NCI-H82 treated with DMSO at 0.1 percent for 48 hours (cell line): ENCODE measurements around the gene RTL10.

Source experiments
- DNase-seq: peaks from one replicate; lab custom pipeline; 2025; ENCODE audit not compliant: unreplicated experiment; lab: John Stamatoyannopoulos, UW

The RTL10 gene

GRCh38 chr22:19876314-19876940 lies 21.8 kb upstream of the RTL10 start:
- DNase-seq: no peak

- DNase-seq: no peak
These were observed 21.0 kb upstream of the RTL10 start for GRCh38 chr22:19875531-19876313.

DNA sequence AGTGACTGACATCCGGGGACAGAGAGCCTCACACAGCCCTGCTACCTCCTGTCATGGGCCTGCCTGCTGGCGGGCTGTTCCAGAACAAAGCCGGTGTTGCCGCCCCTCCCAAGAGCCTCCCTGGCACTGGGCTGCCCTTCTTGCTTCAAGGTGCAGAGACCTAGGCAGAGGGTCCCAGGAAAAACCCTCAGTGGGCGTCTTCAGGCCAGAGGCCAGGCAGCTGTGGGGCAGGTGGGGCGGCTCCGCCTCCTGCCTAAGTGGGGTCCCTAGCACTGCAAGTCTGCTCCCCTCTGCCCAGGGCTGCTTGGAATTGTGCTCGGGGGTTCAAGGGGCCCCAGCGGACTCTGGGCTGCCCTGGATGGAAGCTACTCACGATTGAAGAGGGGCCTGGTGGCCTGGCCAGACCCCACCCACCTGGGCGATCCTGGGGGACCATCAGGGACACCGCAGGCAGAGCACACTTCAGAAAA lies 20.4 kb upstream of the RTL10 start:
- DNase-seq: no peak

DNA sequence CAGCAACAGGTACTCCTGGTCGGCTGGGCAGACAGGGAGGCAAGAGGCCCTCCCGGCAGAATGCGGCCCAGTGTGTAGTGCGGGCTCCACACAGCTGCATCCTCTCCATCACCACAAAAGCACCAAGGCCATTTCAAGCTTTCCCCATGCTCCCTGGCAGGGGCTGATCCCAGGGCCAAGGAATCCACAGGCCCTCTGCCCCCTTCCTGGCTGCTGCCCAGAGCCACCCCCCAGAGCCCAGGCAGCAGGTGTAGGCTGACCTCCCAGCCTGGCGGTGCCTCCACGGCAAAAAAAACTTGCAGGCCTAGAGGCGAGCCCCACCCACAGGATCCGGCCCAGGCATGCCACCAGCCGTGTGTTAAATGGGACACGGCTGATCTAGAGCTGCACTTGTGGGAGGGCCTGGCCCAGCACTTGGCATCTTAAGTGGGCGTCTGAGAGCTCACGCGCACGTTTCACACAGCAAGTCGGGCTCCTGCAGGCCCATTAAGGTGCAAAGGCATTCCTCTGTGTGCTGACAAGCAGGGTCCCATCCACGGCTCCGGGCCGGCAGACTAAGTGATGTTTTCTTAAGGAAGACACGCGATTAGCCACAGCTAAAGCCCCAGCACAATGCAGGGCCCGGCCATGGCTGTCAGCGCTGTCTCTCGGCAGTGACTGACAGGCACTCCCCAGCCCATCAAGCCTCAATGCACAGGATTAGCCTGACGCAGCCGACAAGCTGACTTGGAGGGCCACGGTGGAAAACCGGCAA lies 19.8 kb upstream of the RTL10 start:
- DNase-seq: no peak

GRCh38 chr22:19873960-19874306 lies 19.3 kb upstream of the RTL10 start:
- DNase-seq: no peak

- DNase-seq: no peak
These were observed 18.7 kb upstream of the RTL10 start for GRCh38 chr22:19873138-19873959.

- no peak for DNase-seq
These were observed 18.1 kb upstream of the RTL10 start for GRCh38 chr22:19872779-19873137.

GRCh38 chr22:19871845-19872778 lies 17.4 kb upstream of the RTL10 start:
- DNase-seq: no peak

- no peak for DNase-seq
These were observed 16.6 kb upstream of the RTL10 start for GRCh38 chr22:19871023-19871844.

DNA sequence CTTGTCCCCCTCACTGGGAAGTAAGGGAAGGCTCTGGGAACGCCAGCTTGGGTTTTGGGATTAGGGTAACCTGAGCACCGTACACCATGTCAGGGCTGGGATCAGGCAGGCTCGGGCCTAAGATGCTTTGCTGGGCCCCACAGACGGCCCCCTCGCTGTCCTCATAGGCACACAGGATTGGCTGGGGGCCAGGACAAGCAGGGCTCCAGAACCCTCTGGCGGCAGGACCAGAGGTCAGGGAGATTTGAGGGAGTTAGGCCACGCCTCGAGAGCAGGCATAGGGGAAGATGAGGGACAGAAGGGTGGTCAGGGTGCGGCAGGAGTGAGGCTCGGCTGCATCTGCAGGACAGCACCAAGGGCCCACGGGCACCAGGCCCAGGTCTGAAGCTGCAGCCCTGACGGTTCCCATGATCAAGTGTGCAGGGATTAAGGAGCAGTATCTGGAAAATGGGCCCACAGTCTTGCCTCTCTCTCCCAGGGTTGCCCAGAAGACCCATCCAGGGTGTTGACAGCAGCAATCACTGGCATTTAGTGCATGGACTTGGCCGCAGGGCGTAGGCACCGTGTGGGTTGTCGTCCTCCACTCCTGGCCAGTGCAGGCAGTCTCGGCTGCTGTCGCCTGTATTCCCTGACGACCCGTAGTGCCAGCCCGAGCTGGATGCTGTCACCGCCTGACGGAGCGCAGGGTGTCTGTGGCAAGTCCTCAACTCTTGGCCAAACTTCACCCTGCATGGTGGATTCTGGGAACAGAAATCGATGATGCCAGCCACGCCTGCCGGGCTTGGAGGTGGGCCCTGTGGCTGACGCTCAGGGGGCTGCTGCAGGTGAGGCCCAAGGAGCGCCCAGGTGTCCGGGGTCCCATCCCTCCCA lies 15.7 kb upstream of the RTL10 start:
- DNase-seq: peak; percentile 86

- DNase-seq: no peak
These were observed 15.0 kb upstream of the RTL10 start for GRCh38 chr22:19869497-19870152.

DNA sequence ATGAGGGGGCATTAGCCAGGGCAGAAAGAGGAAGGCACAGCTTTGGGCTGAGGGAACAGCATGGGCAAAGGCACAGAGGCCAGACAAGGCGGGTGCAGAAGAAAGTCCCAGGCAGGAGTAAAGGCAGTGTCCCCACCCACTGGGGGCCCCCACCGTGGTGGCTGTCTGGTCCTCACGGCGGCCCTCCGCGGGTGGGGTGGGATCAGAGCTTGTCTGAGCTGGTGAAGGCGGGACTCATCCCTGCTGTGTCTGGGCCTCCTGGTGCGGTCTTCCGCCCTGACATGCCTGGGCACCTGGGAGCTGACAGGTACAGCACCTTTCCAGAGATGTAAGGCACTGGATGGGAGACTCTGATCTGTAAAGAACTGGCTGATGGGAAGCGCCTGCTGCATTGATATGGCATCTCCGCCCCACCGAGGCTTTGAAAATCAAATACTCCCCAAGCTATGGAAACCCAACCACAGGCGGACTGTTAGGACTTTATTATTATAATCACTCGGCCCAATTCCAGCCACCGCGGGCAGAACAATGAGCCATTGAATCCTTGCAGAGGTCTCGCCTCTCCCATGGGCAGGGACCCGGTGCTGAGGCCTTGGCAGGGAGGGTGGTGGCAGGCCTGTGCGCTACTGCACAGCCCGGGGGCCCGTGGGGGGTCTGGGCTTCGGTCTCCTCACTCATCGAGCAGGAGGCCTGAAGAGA lies 14.2 kb upstream of the RTL10 start:
- no peak for DNase-seq

DNA sequence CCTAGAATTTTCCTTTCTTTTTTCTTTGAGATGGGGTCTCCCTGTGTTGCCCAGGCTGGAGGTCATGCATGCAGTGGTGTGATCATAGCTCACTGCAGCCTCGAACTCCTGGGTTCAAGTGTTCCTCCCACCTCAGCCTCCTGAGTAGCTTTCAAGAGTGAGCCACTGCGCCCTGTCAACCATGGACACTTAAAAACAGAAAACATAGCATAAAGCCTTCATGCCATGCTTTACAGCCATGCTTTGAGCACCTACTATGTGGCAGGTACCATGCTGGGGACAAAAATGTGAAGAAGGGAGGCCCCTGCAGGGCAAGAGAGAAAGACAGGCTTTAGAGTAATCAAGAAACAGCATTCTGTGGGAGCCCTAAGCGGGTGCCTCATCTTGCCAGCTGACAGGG lies 13.7 kb upstream of the RTL10 start:
- DNase-seq: no peak

DNA sequence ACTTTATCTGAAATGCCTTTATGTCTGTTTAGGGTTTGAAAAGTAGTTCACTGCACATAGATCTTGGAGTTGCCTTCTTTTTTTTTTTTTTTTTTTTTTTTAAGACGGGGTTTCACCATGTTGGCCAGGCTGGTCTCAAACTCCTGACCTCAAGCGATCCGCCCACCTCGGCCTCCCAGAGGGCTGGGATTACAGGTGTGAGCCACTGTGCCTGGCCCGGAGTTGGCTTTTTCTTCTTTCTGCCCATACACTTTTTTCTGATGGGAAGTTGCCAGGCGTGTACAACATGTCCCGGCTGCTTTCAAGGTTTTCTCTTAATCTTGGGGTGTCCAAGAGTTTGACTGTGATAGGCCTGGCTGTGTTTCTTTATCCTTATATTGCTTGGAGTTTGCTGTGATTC lies 12.9 kb upstream of the RTL10 start:
- no peak for DNase-seq

GRCh38 chr22:19866665-19867009 lies 12.0 kb upstream of the RTL10 start:
- DNase-seq: no peak

DNA sequence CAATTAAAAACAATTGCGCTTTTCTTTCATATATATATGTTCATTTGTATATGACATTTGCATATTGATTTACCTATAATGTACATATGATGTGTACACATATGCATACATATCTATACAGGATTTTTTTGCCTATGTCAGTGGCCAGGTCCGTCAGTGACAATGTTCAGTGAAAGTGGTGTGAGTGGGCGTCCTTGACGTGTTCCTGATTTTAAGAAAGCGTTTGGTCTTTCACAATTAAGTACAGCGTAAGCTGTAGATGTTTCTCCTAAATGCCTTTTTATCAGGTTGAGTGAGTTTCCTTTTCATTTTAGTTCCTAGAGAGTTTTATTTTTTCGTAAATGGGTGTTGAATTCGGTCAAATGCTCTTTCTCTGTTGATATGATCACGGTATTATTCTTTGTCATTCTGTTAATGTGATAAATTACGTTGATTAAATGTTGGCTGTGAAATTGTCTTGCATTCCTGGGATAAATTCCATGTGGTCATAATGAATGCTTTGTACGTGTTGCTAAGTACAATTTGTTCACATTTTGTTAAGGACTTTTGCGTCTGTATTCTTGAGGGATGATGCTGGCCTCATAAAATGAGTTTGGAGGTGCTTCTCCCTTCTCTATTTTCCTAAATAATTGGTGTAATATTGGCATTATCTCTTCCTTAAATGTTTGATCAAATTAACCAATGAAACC lies 10.6 kb upstream of the RTL10 start:
- DNase-seq: no peak
